Hematopoietic multipotent progenitor cell treated with erythropoietin and hydrocortisone succinate and interleukin-3 and kit ligand, for 8 days (in vitro differentiated cells): ENCODE data around the gene DLGAP5.

Source experiments
- DNase-seq: peaks from one replicate; pipeline ENCODE4 v3.0.0-alpha.2; 2015

DLGAP5 gene

DNA sequence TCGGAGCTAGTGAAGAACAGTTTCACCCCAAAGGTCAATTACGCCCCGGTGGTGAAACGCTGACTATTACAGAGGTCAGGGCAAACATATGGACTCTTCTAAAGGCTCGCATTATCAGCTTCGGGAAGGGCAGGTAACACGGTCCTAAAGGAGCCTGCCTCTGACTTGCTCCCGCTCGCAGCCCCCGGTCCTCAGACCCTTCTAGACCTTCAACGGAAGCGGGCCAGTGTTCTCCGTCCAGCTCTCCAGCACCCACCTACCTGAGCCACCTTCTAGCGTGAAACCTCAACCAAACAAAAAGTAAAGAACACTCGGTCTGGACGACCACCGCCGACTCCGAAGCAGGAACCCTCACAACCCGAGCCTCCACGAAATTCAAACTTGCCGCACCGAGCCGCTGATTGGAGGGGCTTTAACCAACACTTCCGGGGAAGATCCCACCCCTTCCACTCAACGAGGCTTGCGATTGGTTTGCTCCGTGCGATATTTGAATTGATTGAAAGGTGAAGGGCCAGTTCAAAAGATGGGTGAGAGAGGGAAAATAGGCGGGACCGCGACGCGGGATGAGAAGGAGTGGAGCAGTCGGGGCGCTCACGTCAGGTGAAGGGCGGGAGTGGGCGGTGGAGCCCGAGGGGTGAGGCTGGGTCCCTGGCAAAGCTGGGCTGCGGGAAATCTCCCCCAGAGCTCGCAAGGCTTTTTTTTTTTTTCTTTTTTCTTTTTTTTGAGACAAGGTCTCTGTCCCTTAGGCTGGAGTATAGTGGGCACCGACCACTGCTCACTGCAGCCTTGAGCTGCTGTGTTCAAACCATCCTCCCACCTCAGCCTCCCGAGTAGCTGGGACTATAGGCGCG lies at the start of gene DLGAP5:
DLGAP5 (minus strand) TSS at position 383 of the 851 bp plus-strand sequence. CDS start 2,406 bp downstream, outside the sequence.
- peak; percentile 100 for DNase-seq

DNA sequence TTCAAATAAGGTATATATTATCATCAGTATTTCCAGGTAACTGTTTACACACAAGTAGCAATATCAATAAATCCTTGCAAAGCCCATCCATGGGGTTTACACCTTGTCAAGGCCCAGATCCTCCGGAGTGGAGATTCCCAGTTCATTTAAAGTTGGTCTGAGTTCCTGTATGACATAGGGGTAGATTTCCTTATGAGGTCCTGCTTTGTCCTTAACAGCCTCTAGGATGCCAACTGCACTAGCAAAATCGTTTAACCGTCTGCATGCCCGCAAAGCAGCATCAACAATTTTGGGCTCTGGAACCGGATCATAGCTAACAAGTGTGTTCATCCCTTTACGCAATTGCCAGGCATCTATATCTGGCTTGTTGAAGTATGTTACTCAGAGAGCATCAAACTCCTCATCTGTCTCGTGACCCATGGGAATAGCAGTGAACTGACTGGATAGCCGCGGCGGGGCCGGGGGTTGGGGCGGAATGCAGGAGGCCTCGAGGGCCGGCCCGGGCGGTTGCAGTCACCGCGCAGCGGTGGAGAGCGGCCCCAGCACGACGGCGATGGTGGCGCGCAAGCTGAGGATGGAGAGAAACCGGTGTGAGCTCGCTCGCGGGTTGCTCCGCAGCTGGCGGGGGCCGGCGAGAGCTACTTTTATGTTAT lies 49.3 kb upstream of the DLGAP5 start:
- no peak for DNase-seq

- no peak for DNase-seq
Measured at GRCh38 chr14:55239320-55239719, 47.9 kb upstream of the DLGAP5 start.

GRCh38 chr14:55238019-55238680 lies 46.8 kb upstream of the DLGAP5 start:
- no peak for DNase-seq

- no peak for DNase-seq
Measured at GRCh38 chr14:55233591-55233990, 42.2 kb upstream of the DLGAP5 start.

DNA sequence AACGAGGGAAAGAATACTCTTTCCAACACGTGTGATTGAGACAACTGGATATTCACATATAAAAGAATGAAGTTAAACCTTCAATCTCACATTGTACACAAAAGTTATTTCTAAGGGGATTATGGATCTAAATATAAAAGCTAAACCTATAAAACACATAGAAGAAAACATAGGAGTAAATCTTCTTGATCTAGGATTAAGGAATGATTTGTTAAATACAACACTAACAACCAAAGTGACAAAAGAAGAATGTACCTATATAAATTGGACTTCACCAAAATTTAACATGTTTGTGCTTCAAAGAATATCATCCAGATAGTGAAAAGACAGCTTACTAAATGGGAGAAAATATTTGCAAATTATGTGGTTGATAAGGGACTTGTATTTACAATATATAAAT lies 36.9 kb upstream of the DLGAP5 start:
- DNase-seq: no peak

DNA sequence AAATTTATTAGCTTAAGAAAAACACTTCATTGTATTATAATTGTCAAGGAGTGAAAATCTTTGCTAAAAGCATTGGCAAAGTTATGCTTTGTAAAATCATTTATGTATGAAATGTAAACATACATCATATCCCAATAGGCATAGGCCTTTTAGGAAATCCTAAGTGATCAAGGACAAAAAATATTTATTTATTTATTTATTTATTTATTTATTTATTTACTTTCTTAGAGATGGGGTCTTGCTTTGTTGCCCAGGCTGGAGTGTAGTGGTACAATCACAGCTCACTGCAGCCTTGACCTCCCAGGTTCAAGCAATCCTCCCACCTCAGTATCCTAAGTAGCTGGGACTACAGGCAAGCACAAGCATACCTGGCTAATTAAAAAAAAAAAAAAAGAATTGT lies 32.0 kb upstream of the DLGAP5 start:
- no peak for DNase-seq

GRCh38 chr14:55221968-55222367 lies 30.6 kb upstream of the DLGAP5 start:
- DNase-seq: no peak

- no peak for DNase-seq
Measured at GRCh38 chr14:55221186-55221585, 29.8 kb upstream of the DLGAP5 start.

GRCh38 chr14:55220230-55220629 lies 28.8 kb upstream of the DLGAP5 start:
- no peak for DNase-seq

- DNase-seq: no peak
Measured at GRCh38 chr14:55212634-55213033, 21.2 kb upstream of the DLGAP5 start.

DNA sequence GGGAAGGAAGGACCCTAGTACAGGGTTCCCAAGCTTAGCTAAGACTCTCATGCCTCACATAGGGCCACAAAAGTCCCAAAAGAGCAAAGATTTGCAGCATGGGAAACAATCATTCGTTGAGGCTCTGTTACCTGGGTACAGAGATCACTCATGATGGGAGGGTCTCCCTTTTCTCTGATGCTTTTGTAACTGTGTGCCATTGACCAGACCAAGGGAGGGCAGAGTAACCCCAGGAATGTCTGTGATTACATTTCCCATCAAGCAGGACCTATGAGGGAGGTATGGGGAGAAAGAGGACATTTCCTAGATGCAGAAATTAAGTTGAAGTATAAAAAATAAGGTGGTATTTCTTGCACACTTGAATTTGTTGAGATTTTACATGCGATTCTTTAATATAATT lies 16.4 kb upstream of the DLGAP5 start:
- no peak for DNase-seq

GRCh38 chr14:55206175-55206693 lies 14.8 kb upstream of the DLGAP5 start:
- no peak for DNase-seq

DNA sequence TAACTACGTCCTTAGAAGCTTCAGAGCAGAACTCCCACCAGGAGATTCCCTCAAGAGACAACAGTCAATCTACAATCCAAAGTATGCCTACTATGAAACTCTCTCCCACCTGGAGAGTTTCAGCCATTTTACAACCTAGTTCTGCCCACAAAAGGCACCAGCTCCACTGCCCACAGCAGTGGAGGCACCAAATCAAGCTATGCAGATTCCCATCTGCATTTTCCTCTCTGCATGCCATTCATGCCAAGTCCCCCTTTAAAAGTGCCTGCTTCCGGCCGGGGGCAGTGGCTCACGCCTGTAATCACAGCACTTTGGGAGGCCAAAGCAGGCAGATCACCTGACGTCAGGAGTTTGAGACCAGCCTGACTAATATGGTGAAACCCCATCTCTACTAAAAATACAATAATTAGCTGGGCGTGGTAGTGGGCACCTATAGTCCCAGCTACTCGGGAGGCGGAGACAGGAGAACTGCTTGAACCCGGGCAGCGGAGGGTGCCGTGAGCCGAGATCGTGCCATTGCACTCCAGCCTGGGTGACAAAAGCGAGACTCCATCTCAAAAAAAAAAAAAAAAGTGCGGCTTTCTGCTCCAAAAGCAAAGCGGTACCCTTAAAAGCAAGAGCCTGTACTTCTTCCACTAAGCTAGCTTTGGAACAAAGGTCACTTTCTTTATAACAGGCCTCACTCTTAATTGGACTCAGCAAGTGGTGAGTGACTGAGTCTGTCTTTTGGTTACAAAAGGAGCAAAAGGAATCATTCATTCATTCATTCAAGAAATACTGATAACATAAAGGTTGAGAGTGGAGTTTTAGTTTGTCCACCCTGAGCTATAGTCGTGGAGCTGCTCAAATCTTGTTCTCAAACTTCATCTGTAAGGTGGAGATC lies 10.1 kb upstream of the DLGAP5 start:
- no peak for DNase-seq

DNA sequence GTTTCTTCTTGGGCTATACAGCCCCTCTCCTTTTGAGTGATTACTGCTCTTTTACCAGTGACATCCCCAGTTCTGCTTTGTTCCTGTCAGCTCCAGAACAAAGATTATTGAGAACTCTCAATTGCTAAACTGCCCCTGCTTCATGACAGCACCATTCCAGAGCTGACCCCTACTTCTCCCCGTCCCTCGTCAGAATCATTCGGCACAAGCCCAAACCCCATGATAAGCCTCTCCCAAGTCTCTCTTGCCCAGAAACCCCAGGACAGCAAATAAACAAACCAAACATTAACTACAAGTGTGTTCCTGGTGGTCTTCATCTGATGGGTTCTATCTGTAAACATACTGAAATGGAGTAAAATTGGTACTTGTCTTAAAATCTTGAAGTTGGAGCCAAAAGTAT lies 9.3 kb upstream of the DLGAP5 start:
- DNase-seq: no peak

GRCh38 chr14:55198749-55199148 lies 7.4 kb upstream of the DLGAP5 start:
- no peak for DNase-seq

DNA sequence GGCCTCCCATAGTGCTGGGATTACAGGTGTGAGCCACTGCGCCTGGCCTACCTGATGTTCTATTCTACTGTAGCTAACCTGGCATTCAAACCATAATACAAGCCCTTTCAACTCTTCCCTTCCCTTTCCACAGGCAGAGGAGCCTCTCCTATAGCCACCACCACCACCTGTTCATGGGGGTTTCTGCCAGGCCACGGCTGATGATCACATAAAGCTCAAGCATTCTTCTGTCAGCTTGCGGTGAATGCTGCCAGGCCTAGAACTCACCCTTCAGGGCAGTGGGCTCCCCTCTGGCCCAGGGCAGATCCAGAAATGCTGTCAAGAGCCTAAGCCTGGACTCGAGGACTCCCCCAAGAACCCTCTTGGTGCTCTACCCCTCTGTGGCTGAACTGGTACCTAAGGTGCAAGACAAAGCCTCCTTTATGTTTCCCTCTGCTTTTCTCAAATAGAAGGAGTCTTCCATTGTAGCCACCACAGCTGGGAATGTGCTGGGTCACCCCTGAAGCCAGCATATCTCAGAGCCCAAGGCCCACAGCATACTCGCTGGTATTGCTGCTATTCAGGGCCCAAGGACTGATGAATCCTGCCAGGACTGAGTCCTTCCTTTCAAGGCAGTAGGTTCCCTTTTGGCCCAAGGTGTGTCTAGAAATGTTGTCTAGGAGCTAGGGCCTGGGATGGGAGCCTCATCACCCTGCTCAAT lies 3.4 kb upstream of the DLGAP5 start:
- DNase-seq: no peak

DNA sequence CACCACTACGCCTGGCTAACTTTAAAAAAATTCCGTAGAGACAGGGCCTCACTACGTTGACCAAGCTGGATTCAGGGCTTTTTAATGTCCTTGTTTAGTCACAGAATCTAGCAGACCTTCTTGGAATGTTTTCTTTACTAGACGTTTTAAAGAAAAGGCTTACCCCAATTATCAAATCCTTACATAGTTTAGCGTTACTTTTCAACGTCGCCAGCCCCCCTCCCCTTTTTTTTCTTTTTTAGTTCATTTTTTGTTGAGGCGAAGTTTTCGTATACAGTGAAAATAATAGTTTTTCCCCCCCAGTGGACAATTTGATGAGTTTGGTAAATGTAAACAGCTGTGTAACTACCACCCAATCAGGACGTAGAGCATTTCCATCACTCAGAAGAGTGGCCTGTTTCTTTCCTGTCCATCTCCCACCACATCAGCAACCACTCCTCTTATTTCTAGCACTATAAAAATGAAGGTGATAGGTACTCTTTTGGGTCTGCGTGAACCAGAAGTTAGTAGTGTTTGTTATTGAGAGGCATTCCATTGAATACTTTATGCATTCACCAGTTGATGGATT lies 753 bp upstream of the DLGAP5 start:
- no peak for DNase-seq

- peak; percentile 63 for DNase-seq
Measured at GRCh38 chr14:55190906-55191202, 531 bp downstream of the DLGAP5 start.

- no peak for DNase-seq
Measured at GRCh38 chr14:55188686-55189295, 2.6 kb downstream of the DLGAP5 start.

DNA sequence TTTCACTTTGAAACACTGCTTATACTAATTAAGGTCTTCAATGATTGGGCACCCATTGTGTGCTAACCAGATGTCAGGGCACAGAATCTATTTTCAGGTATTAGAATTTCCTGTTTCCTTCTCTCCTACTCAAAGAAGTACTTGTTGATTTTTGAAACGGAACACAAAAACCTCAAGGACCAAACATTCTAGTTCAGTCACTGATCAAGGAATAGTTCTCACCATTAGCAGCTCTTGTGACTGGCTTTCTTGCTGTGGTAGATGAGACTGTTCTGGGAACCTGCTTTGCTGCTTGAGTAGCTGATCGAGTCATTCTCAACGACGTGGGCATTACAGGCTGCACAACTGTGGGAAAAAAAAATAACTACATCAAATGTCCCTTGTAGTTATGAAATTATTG lies 11.0 kb downstream of the DLGAP5 start:
- DNase-seq: no peak
